ENCODE results near the gene CSGALNACT2. TPM values are rescaled to one million over a fixed set of nuclear protein-coding genes. Genes with fewer than 3 reads are reported as not detected.

Gene CSGALNACT2
- total and polyA plus RNA-seq, 2 experiments from 2014 or later = 7.7 to 13.9 TPM

DNA sequence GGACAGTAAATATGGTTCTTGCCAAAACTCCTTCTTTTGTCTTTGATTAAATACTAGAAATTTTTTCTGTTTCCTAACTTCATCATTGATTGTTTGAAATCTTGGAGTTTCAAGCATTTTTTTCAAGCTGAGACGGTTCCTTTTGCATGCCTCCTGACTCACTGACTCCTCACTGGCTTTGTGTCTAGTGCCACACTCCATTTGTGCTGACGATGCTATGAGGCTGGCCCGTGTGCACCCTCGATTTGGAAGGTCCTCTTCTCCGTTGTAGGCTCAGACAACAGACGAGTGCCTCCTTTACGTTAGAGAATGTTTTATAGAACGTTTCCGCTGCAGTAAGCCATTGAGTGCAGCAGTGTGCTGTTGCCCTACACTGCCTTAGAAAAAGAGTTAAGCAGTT is 10.8 kb upstream of the CSGALNACT2 start:
- TF ChIP-seq, protein P1, sequence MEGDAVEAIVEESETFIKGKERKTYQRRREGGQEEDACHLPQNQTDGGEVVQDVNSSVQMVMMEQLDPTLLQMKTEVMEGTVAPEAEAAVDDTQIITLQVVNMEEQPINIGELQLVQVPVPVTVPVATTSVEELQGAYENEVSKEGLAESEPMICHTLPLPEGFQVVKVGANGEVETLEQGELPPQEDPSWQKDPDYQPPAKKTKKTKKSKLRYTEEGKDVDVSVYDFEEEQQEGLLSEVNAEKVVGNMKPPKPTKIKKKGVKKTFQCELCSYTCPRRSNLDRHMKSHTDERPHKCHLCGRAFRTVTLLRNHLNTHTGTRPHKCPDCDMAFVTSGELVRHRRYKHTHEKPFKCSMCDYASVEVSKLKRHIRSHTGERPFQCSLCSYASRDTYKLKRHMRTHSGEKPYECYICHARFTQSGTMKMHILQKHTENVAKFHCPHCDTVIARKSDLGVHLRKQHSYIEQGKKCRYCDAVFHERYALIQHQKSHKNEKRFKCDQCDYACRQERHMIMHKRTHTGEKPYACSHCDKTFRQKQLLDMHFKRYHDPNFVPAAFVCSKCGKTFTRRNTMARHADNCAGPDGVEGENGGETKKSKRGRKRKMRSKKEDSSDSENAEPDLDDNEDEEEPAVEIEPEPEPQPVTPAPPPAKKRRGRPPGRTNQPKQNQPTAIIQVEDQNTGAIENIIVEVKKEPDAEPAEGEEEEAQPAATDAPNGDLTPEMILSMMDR (IDR thresholded peaks at IDR 0.05; ENCODE audit: poor library complexity) = no peak
- TF ChIP-seq EZH2phosphoT487 (IDR thresholded peaks at IDR 0.05; ENCODE audit: low read depth, severe bottlenecking, unreplicated experiment) = no peak
- no peak for TF ChIP-seq EZH2 (IDR thresholded peaks at IDR 0.05; ENCODE audit: borderline replicate concordance)
- Histone ChIP-seq H3K4me1 (ENCODE audit: insufficient read depth) (peaks cover 3% of the 10 kb centered on the region), H3K27me3 (no peaks in the 10 kb centered on the region), H2AFZ (no peak overlapping the region), H3K27ac (no peak overlapping the region), H3K4me3 (no peak overlapping the region), H4K20me1 (ENCODE audit: insufficient read depth, poor library complexity, severe bottlenecking) (no peaks in the 10 kb centered on the region), H3K4me2 (no peak overlapping the region), H3K36me3 (replicated peaks; ENCODE audit: insufficient read depth, low read depth) (no peaks in the 10 kb centered on the region), H3K79me2 (no peaks in the 10 kb centered on the region), H3K9me3 (ENCODE audit: low read depth) (no peaks in the 10 kb centered on the region), H3K9me2 (replicated peaks; ENCODE audit: insufficient read depth) (no peaks in the 10 kb centered on the region)
- DNase-seq (ENCODE audit: low spot score) = no peak
- 84% methylated on average over 9 of the region's 9 CpGs for WGBS (ENCODE audit: low lambda C conversion rate, missing lambda C conversion rate)

DNA sequence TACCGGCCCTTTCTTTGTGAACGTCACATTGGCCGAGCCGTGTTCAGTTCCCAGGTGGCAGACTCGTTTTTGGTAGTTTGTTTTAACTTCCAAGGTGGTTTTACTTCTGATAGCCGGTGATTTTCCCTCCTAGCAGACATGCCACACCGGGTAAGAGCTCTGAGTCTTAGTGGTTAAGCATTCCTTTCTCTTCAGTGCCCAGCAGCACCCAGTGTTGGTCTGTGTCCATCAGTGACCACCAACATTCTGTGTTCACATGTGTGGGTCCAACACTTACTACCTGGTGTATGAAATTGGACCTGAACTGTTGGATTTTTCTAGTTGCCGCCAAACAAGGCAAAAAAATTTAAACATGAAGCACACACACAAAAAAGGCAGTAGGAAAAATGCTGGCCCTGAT is 9.9 kb upstream of the CSGALNACT2 start:
- Histone ChIP-seq H4K20me1 (ENCODE audit: insufficient read depth, poor library complexity, severe bottlenecking) (no peaks in the 10 kb centered on the region), H3K27me3 (no peaks in the 10 kb centered on the region), H3K4me2 (no peak overlapping the region), H3K4me1 (ENCODE audit: insufficient read depth) (peaks cover 3% of the 10 kb centered on the region), H2AFZ (no peak overlapping the region), H3K9me3 (ENCODE audit: low read depth) (no peaks in the 10 kb centered on the region), H3K9me2 (replicated peaks; ENCODE audit: insufficient read depth) (no peaks in the 10 kb centered on the region), H3K4me3 (no peak overlapping the region), H3K79me2 (no peaks in the 10 kb centered on the region), H3K27ac (no peak overlapping the region), H3K36me3 (replicated peaks; ENCODE audit: insufficient read depth, low read depth) (no peaks in the 10 kb centered on the region)
- no peak for DNase-seq (ENCODE audit: low spot score)
- TF ChIP-seq EZH2 (IDR thresholded peaks at IDR 0.05; ENCODE audit: borderline replicate concordance) (no peak), EZH2phosphoT487 (IDR thresholded peaks at IDR 0.05; ENCODE audit: low read depth, severe bottlenecking, unreplicated experiment) (no peak)
- TF ChIP-seq, protein P1 (IDR thresholded peaks at IDR 0.05; ENCODE audit: poor library complexity) = no peak
- WGBS (ENCODE audit: low lambda C conversion rate, missing lambda C conversion rate) = 83% methylated on average over 8 of the region's 8 CpGs

DNA sequence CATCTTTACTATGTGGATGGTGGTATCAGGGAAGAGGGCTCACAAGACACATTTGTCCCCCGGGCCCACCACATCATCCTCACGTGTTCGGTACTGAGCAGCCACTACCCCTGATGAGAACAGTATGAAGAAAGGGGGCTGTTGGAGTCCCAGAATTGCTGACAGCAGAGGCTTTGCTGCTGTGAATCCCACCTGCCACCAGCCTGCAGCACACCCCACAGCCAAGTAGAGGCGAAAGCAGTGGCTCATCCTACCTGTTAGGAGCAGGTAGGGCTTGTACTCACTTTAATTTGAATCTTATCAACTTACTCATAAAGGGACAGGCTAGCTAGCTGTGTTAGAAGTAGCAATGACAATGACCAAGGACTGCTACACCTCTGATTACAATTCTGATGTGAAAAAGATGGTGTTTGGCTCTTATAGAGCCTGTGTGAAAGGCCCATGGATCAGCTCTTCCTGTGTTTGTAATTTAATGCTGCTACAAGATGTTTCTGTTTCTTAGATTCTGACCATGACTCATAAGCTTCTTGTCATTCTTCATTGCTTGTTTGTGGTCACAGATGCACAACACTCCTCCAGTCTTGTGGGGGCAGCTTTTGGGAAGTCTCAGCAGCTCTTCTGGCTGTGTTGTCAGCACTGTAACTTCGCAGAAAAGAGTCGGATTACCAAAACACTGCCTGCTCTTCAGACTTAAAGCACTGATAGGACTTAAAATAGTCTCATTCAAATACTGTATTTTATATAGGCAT is 9.1 kb upstream of the CSGALNACT2 start:
- H2AFZ ChIP-seq = no peak overlapping the region
- H3K79me2 ChIP-seq = no peaks in the 10 kb centered on the region
- no peak overlapping the region for H3K4me3 ChIP-seq
- peaks cover 3% of the 10 kb centered on the region for H3K4me1 ChIP-seq (ENCODE audit: insufficient read depth)
- H3K27me3 ChIP-seq = no peaks in the 10 kb centered on the region
- no peaks in the 10 kb centered on the region for H3K9me2 ChIP-seq (replicated peaks; ENCODE audit: insufficient read depth)
- peak overlapping the region; percentile 59 for H3K27ac ChIP-seq
- TF ChIP-seq, protein P1 (IDR thresholded peaks at IDR 0.05; ENCODE audit: poor library complexity) = no peak
- TF ChIP-seq EZH2 (IDR thresholded peaks at IDR 0.05; ENCODE audit: borderline replicate concordance) = no peak
- TF ChIP-seq EZH2phosphoT487 (IDR thresholded peaks at IDR 0.05; ENCODE audit: low read depth, severe bottlenecking, unreplicated experiment) = no peak
- WGBS (ENCODE audit: low lambda C conversion rate, missing lambda C conversion rate) = 83% methylated on average over 6 of the region's 6 CpGs
- no peaks in the 10 kb centered on the region for H3K9me3 ChIP-seq (ENCODE audit: low read depth)
- H3K4me2 ChIP-seq = peak overlapping the region; percentile 23
- peak; percentile 48 for DNase-seq (ENCODE audit: low spot score)
- no peaks in the 10 kb centered on the region for H4K20me1 ChIP-seq (ENCODE audit: insufficient read depth, poor library complexity, severe bottlenecking)
- H3K36me3 ChIP-seq (replicated peaks; ENCODE audit: insufficient read depth, low read depth) = no peaks in the 10 kb centered on the region
